Ramos (cell line): ENCODE results near the gene PRRX2.

Experiments used
- in situ Hi-C: fragments of 300-500 bp; cut with MboI; formaldehyde crosslinking; loops from one replicate; pipeline ENCODE4 v1.14.3; 2022; ENCODE audit warnings: low sequenced_read_pairs; ENCODE audit not compliant: unreplicated experiment

PRRX2 gene

GRCh38 chr9:129698254-129698757 lies 32.9 kb downstream of the PRRX2 start:
- in situ Hi-C loops: no loop called here

GRCh38 chr9:129701054-129701453 lies 35.6 kb downstream of the PRRX2 start:
- in situ Hi-C loops: no loop called here

- in situ Hi-C loops: no loop called here
Observed at GRCh38 chr9:129701549-129701948, 36.1 kb downstream of the PRRX2 start.

GRCh38 chr9:129702589-129703520 lies 37.4 kb downstream of the PRRX2 start:
- in situ Hi-C loops: no loop called here

GRCh38 chr9:129703667-129704355 lies 38.4 kb downstream of the PRRX2 start:
- in situ Hi-C loops: no loop called here

GRCh38 chr9:129704807-129705206 lies 39.4 kb downstream of the PRRX2 start:
- in situ Hi-C loops: no loop called here

GRCh38 chr9:129708793-129709192 lies 43.3 kb downstream of the PRRX2 start:
- in situ Hi-C loops: no loop called here

GRCh38 chr9:129709438-129710168 lies 44.2 kb downstream of the PRRX2 start:
- in situ Hi-C loops: no loop called here

GRCh38 chr9:129710169-129710453 lies 44.7 kb downstream of the PRRX2 start:
- in situ Hi-C loops: no loop called here

- in situ Hi-C loops: no loop called here
Observed at GRCh38 chr9:129712634-129713401, 47.4 kb downstream of the PRRX2 start.

GRCh38 chr9:129713402-129713679 lies 47.9 kb downstream of the PRRX2 start:
- in situ Hi-C loops: no loop called here

GRCh38 chr9:129714511-129715061 lies 49.1 kb downstream of the PRRX2 start:
- in situ Hi-C loops: no loop called here

GRCh38 chr9:129716091-129716490 lies 50.6 kb downstream of the PRRX2 start:
- in situ Hi-C loops: no loop called here

- in situ Hi-C loops: no loop called here
Observed at GRCh38 chr9:129717991-129718390, 52.5 kb downstream of the PRRX2 start.

- in situ Hi-C loops: no loop called here
Observed at GRCh38 chr9:129718647-129719046, 53.2 kb downstream of the PRRX2 start.

GRCh38 chr9:129719135-129719534 lies 53.7 kb downstream of the PRRX2 start:
- in situ Hi-C loops: no loop called here

GRCh38 chr9:129720181-129720864 lies 54.9 kb downstream of the PRRX2 start:
- in situ Hi-C loops: no loop called here

- in situ Hi-C loops: no loop called here
Observed at GRCh38 chr9:129720865-129721545, 55.6 kb downstream of the PRRX2 start.

- in situ Hi-C loops: no loop called here
Observed at GRCh38 chr9:129722913-129723312, 57.5 kb downstream of the PRRX2 start.
